GM12801 (cell line): ENCODE data around the gene MYO19.

Experiments used
- CTCF ChIP-seq: IDR thresholded peaks from one replicate; pipeline ENCODE4 v1.5.1; 2011; ENCODE audit warnings: control low read depth; ENCODE audit not compliant: insufficient read length; ENCODE audit errors: extremely low read depth

Gene MYO19

GRCh38 chr17:36498155-36498554 lies 36.5 kb downstream of the MYO19 start:
- TF ChIP-seq CTCF = no peak

- TF ChIP-seq CTCF = no peak
Measured at GRCh38 chr17:36496018-36496789, 38.5 kb downstream of the MYO19 start.

- TF ChIP-seq CTCF = no peak
Measured at GRCh38 chr17:36495076-36495578, 39.5 kb downstream of the MYO19 start.

GRCh38 chr17:36494674-36495073 lies 40.0 kb downstream of the MYO19 start:
- no peak for TF ChIP-seq CTCF

GRCh38 chr17:36493956-36494355 lies 40.7 kb downstream of the MYO19 start:
- no peak for TF ChIP-seq CTCF

- TF ChIP-seq CTCF = no peak
Measured at GRCh38 chr17:36486204-36487194, 48.2 kb downstream of the MYO19 start, which contains the start of gene ZNHIT3. ZNHIT3 (plus strand) TSS chr17:36486681; CDS start chr17:36486700, 19 bp downstream.

- TF ChIP-seq CTCF = no peak
Measured at GRCh38 chr17:36485805-36486203, 48.9 kb downstream of the MYO19 start.
